ENCODE data around the gene ORC2. TPM values are rescaled to one million over a fixed set of nuclear protein-coding genes. Genes with fewer than 3 reads are reported as not detected.
"Not testable (repeated sequence)": the region's sequence is repeated elsewhere in the genome, so short reads cannot be mapped to it uniquely, and the experiment has no call there.

ORC2 gene
- polyA plus RNA-seq, 1 donor = 23.9 TPM

DNA sequence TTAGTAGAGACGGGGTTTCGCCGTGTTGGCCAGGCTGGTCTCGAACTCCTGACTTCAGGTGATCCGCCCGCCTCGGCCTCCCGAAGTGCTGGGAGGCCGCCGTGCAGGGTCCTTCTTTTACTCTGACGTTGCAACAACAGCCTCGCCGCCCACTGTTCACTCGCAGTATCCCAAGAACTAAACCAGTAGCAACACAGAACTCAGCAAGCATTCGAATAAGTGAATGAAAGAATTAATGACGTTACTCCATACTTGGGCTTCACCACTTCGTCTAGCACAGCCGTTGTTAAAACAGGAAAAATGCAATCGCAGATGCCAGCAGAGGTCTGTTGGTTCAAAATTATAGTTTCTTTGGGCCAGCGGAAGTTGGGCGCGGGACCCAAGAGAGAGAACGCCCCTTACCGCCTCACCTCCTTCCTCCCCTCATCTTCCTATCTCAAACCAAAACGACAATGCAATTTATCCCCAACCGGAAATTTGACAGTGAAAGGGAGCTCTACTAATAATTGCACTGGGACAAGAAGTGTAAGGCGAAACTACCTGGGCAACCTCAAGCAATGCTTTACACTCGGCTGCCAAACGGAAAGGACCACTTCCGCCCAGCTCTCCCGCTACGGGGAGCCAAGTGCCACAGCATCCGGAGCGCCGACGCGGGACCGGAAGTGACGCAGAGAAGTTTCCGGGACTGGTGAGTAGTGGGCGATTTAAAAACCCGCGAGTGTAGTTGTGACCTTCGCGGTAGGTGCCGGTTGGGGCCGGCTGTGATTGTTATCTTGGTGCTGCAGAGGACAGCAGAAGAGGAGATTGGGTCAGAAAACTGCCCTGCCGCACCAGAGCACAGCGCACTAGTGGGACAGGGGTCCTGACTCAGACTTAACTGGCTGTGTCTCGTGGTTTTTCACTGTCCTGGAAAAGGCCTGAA, 74.5 kb downstream of the ORC2 start, which contains the start of the genes NIF3L1 and PPIL3:
Gene NIF3L1 (plus strand): TSS at position 668 of the 922 bp plus-strand sequence. CDS start 2,573 bp downstream, outside the sequence.
Gene PPIL3 (minus strand): TSS at position 374 of the 922 bp plus-strand sequence. CDS start 1,462 bp downstream, outside the sequence.
- peaks cover 13% of the 10 kb centered on the region for H3K36me3 ChIP-seq (ENCODE audit: control insufficient read depth, insufficient read depth, low read length)
- peaks cover 4% of the 10 kb centered on the region for H3K4me1 ChIP-seq (ENCODE audit: control insufficient read depth, insufficient read depth, low read length)
- peak; percentile 97 to 98 for DNase-seq
- no peaks in the 10 kb centered on the region for H3K27me3 ChIP-seq (ENCODE audit: control insufficient read depth, insufficient read depth, low read length)
- H3K27ac ChIP-seq (ENCODE audit: low read length) = peak within 1 kb of the TSS; percentile 95
- H3K9me3 ChIP-seq (ENCODE audit: control insufficient read depth, low read depth, low read length) = no peaks in the 10 kb centered on the region
- no CpG with 5 or more reads among the region's 50 CpGs for WGBS (ENCODE audit: insufficient coverage, low lambda C conversion rate)
- peak within 1 kb of the TSS; percentile 75 for H3K4me3 ChIP-seq (ENCODE audit: low read length)

DNA sequence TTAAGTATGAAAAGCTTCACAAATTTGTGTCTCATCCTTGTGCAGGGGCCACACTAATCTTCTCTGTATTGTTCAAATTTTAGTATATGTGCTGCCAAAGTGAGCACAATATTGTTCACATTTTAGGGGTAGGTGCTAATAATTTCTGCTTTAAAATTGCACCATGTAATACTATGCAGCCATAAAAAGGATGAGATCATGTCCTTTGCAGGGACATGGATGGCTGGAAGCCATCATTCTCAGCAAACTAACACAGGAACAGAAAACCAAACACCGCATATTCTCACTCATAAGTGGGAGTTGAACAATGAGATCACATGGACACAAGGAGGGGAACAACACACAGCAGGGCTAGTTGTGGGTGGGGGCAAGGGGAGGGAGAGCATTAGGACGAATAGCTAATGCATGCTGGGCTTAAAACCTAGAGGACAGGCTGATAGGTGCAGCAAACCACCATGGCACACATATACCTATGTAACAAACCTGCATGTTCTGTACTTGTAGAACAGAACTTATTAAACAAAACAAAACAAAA, 81.7 kb downstream of the ORC2 start:
- peaks cover 61% of the 10 kb centered on the region for H3K36me3 ChIP-seq (ENCODE audit: control insufficient read depth, insufficient read depth, low read length)
- 100% methylated on average over 1 of the region's 2 CpGs for WGBS (ENCODE audit: insufficient coverage, low lambda C conversion rate)

DNA sequence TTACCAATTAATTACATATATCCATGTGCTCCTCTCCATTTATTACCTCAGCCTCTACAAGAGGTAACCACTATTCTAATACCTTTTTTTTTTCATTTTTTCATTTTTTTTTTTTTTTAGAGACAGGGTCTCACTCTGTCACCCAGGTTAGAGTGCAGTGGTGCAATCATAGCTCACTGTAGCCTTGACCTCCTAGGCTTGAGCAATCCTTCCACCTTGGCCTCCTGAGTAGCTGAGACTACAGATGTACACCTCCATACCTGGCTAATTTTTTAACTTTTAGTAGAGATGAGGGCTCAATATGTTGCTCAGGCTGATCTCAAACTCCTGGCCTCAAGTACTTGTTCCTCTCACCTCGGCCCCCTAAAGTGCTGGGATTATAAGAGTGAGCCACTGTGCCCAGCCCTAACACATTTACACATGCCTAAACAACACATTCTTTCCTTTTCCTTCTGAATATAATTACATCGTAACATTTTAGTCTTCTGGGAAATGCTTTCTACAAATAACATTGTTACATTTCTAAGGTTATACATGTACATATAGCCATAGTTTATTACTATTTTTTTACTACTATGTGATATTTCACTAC, 85.1 kb downstream of the ORC2 start:
- no peaks in the 10 kb centered on the region for H3K4me1 ChIP-seq (ENCODE audit: control insufficient read depth, insufficient read depth, low read length)
- no peaks in the 10 kb centered on the region for H3K9me3 ChIP-seq (ENCODE audit: control insufficient read depth, low read depth, low read length)
- no peak for DNase-seq
- no peak overlapping the region for H3K27ac ChIP-seq (ENCODE audit: low read length)
- peaks cover 62% of the 10 kb centered on the region for H3K36me3 ChIP-seq (ENCODE audit: control insufficient read depth, insufficient read depth, low read length)
- no peak overlapping the region for H3K4me3 ChIP-seq (ENCODE audit: low read length)
- WGBS (ENCODE audit: insufficient coverage, low lambda C conversion rate) = 86% methylated on average over 1 of the region's 2 CpGs
- no peaks in the 10 kb centered on the region for H3K27me3 ChIP-seq (ENCODE audit: control insufficient read depth, insufficient read depth, low read length)

More for the DNA sequence above, 81.7 kb downstream of the ORC2 start:
- not testable (repeated sequence) for H3K27ac ChIP-seq (ENCODE audit: low read length); H3K4me3 ChIP-seq (ENCODE audit: low read length); H3K27me3 ChIP-seq (ENCODE audit: control insufficient read depth, insufficient read depth, low read length); DNase-seq; H3K4me1 ChIP-seq (ENCODE audit: control insufficient read depth, insufficient read depth, low read length); H3K9me3 ChIP-seq (ENCODE audit: control insufficient read depth, low read depth, low read length)

DNA sequence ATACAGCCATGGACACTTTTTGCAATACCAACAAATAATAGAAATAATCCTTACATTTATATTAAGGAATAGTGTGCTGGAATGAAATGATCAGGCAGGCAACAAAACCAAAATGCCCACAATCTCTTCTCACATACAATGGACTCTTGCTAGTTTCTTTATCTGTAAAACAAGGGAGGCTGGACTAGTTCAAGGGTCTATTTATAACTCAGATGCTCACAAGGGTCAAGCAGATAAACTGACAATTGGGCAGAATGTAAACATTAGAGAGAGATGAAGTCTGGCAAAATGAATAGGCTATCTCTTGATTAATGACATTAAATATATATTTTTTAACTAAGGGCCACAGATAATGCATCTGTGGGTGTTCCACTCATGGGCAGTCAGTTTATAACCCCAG, 86.0 kb downstream of the ORC2 start:
- no peaks in the 10 kb centered on the region for H3K9me3 ChIP-seq (ENCODE audit: control insufficient read depth, low read depth, low read length)
- H3K36me3 ChIP-seq (ENCODE audit: control insufficient read depth, insufficient read depth, low read length) = peaks cover 59% of the 10 kb centered on the region
- H3K27ac ChIP-seq (ENCODE audit: low read length) = no peak overlapping the region
- H3K4me1 ChIP-seq (ENCODE audit: control insufficient read depth, insufficient read depth, low read length) = no peaks in the 10 kb centered on the region
- no peaks in the 10 kb centered on the region for H3K27me3 ChIP-seq (ENCODE audit: control insufficient read depth, insufficient read depth, low read length)
- DNase-seq = no peak
- H3K4me3 ChIP-seq (ENCODE audit: low read length) = no peak overlapping the region

DNA sequence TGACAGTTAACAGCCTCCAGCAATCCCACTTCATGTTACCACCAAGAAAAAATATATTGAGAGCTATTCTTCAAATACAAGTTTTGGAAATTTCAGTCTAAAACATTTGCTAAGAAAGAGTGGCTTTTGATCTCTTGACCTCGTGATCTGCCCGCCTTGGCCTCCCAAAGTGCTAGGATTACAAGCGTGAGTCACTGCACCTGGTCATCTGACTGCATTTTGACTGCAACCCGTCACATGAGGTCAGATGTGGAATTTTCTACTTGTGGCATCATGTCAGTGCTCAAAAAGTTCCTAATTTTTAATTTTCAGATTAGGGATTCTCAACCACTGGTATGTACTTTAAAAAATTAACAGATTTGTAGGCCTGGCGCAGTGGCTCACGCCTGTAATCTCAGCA, 89.9 kb downstream of the ORC2 start:
- no CpG with 5 or more reads among the region's 6 CpGs for WGBS (ENCODE audit: insufficient coverage, low lambda C conversion rate)
- Histone ChIP-seq H3K4me3 (ENCODE audit: low read length) (no peak overlapping the region), H3K36me3 (ENCODE audit: control insufficient read depth, insufficient read depth, low read length) (peaks cover 40% of the 10 kb centered on the region), H3K9me3 (ENCODE audit: control insufficient read depth, low read depth, low read length) (no peaks in the 10 kb centered on the region), H3K27me3 (ENCODE audit: control insufficient read depth, insufficient read depth, low read length) (no peaks in the 10 kb centered on the region), H3K4me1 (ENCODE audit: control insufficient read depth, insufficient read depth, low read length) (no peaks in the 10 kb centered on the region), H3K27ac (ENCODE audit: low read length) (no peak overlapping the region)
- DNase-seq = no peak

DNA sequence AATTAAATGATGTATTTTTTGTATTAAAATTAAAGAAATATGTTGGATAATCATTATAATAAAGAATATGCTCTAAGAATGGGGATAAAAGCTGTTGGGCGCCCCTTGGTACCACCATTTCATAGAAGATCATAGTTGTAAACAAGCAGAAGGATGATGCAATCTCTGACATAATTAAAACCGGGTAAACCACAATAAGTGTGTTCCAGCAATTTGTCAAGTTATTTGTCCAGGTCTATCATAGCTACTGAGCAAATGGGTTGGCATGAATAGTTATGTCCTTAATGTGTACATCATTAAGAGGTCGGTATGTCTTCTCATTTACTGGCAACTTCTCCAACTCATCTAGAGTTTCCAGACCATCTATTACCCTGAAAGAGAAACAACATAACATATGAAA, 92.3 kb downstream of the ORC2 start:
- no peak for DNase-seq
- 86% methylated on average over 1 of the region's 3 CpGs for WGBS (ENCODE audit: insufficient coverage, low lambda C conversion rate)
- no peak overlapping the region for H3K27ac ChIP-seq (ENCODE audit: low read length)
- no peaks in the 10 kb centered on the region for H3K4me1 ChIP-seq (ENCODE audit: control insufficient read depth, insufficient read depth, low read length)
- no peak overlapping the region for H3K4me3 ChIP-seq (ENCODE audit: low read length)
- peaks cover 29% of the 10 kb centered on the region for H3K36me3 ChIP-seq (ENCODE audit: control insufficient read depth, insufficient read depth, low read length)
- H3K27me3 ChIP-seq (ENCODE audit: control insufficient read depth, insufficient read depth, low read length) = no peaks in the 10 kb centered on the region
- H3K9me3 ChIP-seq (ENCODE audit: control insufficient read depth, low read depth, low read length) = no peaks in the 10 kb centered on the region

DNA sequence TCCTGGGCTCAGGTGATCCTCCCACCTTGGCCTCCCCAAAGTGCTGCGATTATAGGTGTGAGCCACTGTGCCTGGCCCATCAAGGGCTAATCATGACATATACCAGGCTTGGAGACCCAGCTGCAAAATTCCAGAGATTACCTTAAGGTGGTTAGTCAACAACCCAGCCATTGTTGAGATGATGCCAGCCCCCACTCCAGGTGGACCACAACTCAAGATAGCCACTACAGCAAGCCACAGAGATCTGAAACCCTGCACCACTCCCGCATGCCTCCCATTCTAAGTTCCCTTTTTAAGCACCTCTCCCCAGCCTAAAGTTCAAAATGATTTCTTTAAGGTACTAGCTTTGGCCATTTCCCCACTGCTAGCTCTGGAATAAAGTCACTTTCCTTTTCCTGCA, 94.4 kb downstream of the ORC2 start:
- peaks cover 4% of the 10 kb centered on the region for H3K4me1 ChIP-seq (ENCODE audit: control insufficient read depth, insufficient read depth, low read length)
- peaks cover 17% of the 10 kb centered on the region for H3K36me3 ChIP-seq (ENCODE audit: control insufficient read depth, insufficient read depth, low read length)
- no CpG with 5 or more reads among the region's 2 CpGs for WGBS (ENCODE audit: insufficient coverage, low lambda C conversion rate)
- no peaks in the 10 kb centered on the region for H3K9me3 ChIP-seq (ENCODE audit: control insufficient read depth, low read depth, low read length)
- H3K27ac ChIP-seq (ENCODE audit: low read length) = no peak overlapping the region
- no peaks in the 10 kb centered on the region for H3K27me3 ChIP-seq (ENCODE audit: control insufficient read depth, insufficient read depth, low read length)
- no peak overlapping the region for H3K4me3 ChIP-seq (ENCODE audit: low read length)
- DNase-seq = no peak

DNA sequence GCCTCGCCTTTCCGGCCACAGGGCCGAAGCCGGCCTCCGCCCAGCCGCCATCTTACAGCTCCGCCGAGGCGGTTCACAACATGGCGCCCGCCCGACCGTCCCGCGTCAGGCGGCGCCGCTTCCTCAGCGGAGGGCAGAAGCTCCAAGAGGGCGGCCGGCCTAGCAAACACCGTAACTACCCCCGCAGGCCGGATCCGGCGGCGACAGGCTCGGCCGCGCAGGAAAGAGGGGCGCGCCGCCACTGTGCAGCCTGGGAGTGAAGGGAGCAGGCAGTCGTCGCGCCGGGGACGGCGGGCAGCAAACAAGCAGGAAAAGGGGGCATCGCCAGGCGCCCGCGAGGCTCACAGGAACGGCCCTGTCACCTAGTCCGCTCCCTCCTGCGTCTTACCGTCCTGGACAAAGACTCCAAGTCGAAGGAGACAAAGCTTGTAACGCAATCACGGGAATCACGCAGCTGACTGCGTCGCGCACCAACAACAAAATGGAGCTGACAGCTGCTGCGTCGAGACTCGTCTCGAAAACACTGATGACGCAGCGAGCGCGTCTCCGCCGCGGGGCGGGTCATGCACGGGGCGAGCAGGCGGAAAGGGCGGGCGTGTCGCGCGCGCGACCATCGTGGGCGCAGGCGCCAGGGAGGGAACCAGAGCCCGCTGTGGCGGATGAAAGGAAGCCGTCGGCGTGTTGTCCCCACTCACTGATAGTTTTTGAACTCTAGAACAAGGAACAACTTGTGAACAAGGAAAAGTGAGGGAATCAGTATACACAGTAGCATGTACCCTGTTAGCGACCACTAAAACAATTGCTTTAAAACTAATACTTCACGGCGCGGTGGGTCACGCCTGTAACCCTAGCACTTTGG, 99.1 kb downstream of the ORC2 start, which contains the start of gene CLK1:
Gene CLK1 (minus strand): TSS at position 483 of the 859 bp plus-strand sequence. CDS start 2,796 bp downstream, outside the sequence.
- peak; percentile 98 for DNase-seq
- no CpG with 5 or more reads among the region's 89 CpGs for WGBS (ENCODE audit: insufficient coverage, low lambda C conversion rate)
- peaks cover 7% of the 10 kb centered on the region for H3K4me1 ChIP-seq (ENCODE audit: control insufficient read depth, insufficient read depth, low read length)

DNA sequence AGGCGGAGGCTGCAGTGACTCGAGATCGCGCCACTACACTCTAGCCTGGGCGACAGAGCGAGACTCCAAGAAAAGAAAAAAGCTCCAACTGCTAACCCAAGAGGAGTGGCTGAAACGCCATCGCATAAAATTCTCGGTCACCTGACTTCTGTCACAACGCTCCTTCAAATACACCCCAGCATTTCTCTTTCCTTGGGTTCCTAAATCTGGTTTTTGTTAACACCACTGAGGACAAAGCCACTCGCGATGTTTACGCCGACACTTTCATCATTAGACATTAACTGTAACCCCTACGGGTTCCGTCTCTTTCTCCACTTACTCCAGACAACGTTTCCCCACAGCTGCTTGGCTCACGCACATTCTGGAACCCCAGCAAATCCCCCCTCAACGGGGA, 99.7 kb downstream of the ORC2 start:
- no peak for DNase-seq
- Histone ChIP-seq H3K27me3 (ENCODE audit: control insufficient read depth, insufficient read depth, low read length) (no peaks in the 10 kb centered on the region), H3K36me3 (ENCODE audit: control insufficient read depth, insufficient read depth, low read length) (peaks cover 12% of the 10 kb centered on the region), H3K27ac (ENCODE audit: low read length) (peak overlapping the region; percentile 100), H3K4me3 (ENCODE audit: low read length) (peak overlapping the region; percentile 97), H3K4me1 (ENCODE audit: control insufficient read depth, insufficient read depth, low read length) (peaks cover 7% of the 10 kb centered on the region), H3K9me3 (ENCODE audit: control insufficient read depth, low read depth, low read length) (no peaks in the 10 kb centered on the region)
- WGBS (ENCODE audit: insufficient coverage, low lambda C conversion rate) = 0% methylated on average over 5 of the region's 19 CpGs

More for the DNA sequence above, 99.1 kb downstream of the ORC2 start, which contains the start of gene CLK1:
- peaks cover 6% of the 10 kb centered on the region for H3K36me3 ChIP-seq (ENCODE audit: control insufficient read depth, insufficient read depth, low read length)
- no peaks in the 10 kb centered on the region for H3K9me3 ChIP-seq (ENCODE audit: control insufficient read depth, low read depth, low read length)
- H3K4me3 ChIP-seq (ENCODE audit: low read length) = peak within 1 kb of the TSS; percentile 97
- peak within 1 kb of the TSS; percentile 100 for H3K27ac ChIP-seq (ENCODE audit: low read length)
- H3K27me3 ChIP-seq (ENCODE audit: control insufficient read depth, insufficient read depth, low read length) = no peaks in the 10 kb centered on the region

Data from large intestine (tissue), 3 donors.